SKM-1 (cell line): ENCODE measurements around the gene GFI1B.
"Not testable (repeated sequence)": the region's sequence is repeated elsewhere in the genome, so short reads cannot be mapped to it uniquely, and the experiment has no call there.

Source experiments
- DNase-seq: peaks from one replicate; lab custom pipeline; 2025; ENCODE audit not compliant: unreplicated experiment; lab: John Stamatoyannopoulos, UW

Gene GFI1B

DNA sequence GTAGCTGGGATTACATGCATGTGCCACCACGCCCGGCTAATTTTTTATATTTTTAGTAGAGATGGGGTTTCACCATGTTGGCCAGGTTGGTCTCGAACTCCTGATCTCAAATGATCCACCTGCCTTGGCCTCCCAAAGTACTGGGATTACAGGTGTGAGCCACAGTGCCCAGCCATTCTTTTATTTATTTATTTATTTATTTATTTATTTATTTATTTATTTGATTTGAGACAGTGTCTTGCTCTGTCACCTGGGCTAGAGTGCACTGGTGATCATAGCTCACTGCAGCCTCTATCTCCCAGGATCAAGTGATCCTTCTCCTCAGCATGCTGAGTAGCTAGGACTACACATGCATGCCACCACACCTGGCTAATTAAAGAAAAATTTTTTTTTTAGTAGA lies 10.6 kb upstream of the GFI1B start:
- DNase-seq = not testable (repeated sequence)

DNA sequence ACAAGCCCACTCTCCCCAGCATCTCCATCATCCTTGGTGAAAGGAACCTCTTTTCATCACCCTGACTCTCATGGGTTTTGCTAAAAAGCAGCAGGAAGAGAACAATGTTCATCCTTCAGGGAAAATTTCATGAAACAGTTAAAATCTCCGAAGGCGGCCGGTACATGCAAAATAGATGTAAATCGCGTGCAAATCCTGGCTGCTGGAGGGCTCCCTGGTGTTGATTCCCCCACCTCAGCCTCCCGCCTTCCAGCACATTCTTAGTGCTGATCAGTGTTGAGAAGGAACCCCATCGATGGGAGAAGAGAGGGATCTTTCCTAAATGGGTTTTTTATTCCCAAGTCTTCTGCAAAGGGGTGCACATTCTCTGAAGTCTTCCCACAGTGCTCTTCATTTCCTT lies 8.7 kb upstream of the GFI1B start:
- no peak for DNase-seq

DNA sequence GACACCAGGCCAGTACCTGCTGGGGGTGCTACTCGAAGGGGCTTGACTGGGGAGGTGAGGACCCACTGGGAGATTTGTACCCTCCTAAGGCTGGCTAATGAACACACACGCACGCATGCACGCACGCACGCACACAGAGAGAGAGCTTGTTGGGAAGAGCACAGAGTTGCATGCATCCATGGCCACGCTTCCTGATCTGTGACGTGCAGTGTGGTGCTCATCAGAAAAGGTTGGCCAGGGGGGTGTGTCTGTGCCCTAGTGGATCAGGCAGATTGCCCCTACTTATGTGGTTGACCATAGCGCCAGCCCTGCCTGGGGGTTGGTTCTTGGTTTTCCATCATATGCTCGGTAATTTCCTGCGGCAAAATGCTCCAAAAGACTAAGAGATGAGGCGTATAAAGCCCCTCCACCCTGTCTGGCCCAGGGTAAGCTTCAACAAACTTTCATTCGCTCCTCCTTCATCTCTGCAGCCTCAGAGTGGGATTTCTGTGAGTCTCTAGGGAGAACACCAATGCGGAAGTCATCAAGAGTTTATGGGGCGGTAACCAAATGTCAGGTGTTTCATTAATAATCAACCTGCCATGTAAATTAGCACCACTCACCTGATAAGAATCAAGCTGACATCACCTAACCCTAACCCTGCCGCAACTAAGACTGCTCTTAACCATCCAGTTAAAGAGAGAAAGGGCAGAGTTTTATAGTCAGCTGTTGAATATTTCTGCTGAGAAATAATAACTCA lies 8.0 kb upstream of the GFI1B start:
- no peak for DNase-seq

DNA sequence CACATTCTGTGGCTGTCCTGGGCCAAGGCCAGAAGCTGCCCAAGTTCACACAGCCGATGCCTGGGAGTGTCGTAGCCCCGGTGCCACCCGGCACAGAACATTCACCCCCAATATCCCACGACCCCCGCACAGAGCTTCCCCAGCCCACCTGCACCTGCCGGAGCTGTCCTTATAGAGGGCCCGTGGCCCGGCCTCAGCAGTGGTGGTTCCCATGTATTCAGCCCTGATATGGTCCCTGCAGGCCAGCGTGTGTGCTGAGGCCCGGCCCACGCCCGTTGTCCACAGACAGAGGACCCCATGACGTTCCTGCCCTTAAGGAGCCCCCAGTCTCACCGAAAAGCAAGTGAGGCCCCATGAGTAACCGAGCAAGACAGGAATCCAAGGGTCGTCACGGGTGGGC lies 5.3 kb upstream of the GFI1B start:
- DNase-seq = no peak

DNA sequence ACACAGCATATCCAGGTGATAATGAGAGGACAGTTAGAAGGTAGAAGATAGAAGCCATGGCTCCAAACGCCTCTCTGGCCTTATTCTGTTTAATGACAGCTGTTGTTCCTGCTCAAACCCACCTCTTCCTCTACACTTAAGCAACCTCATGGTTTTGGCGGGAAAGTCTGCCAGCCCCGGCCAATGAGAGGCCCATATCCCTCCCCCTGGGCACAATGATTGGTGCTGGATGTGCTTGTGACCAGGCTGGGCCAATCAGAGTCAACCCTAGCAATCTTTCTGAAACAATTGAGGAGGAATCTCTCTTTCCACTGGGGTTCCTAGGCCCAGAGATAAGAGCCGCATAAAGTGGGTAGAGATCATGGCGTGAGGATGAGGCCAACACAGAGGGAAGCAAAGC lies 4.8 kb upstream of the GFI1B start:
- no peak for DNase-seq

DNA sequence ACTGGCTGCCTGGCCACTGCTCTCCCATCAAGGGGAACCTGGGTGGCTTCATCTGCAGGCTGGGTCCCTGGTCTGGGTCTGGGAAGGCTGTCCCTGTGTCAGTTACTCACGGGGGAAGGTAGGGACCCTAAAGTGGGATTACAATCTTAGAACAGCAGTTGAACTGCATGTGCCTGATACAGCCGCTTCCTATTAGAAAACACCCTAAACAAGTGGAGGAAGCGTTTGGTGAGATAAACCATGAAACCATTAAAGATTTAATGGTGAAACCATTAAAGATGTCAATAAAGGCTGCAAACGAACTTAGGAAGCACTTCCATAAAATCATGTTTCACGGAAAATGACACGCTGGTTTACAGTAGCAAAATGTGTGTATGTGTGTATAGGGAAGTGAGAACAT lies 2.5 kb upstream of the GFI1B start:
- DNase-seq = no peak

DNA sequence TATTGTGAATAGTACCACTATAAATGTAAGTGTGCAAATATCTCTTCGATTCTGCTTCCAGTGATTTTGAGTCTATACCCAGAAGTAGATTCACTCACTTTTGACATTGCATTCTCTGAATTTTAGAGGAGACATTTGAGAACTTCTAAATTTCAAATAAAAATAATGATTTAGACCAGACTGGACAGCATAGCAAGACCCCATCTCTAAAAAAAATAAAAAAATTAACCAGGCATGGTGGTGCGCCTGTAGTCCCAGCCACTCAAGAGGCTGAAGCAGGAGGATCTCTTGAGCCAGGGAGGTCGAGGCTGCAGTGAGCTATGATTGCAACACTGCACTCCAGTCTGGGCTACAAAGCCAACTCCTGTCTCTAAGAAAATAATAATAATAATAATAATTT lies 1.9 kb upstream of the GFI1B start:
- no peak for DNase-seq

DNA sequence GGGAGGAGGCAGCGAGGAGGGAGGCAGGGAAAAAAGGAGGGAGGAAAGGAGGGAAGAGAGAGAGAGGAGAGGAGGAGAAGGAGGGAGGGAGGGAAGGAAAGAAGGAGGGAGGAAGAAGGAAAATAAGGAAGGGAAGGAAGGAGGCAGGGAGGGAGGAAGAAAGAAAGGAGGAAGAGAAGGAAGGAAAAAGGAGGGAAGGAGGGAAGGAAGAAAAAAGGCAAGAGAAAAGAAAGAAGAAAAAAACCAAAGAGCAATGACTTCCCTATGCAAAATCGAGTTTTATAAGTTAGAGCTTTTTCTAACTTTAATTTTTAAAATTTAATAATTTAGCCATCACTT lies 413 bp upstream of the GFI1B start:
- no peak for DNase-seq

DNA sequence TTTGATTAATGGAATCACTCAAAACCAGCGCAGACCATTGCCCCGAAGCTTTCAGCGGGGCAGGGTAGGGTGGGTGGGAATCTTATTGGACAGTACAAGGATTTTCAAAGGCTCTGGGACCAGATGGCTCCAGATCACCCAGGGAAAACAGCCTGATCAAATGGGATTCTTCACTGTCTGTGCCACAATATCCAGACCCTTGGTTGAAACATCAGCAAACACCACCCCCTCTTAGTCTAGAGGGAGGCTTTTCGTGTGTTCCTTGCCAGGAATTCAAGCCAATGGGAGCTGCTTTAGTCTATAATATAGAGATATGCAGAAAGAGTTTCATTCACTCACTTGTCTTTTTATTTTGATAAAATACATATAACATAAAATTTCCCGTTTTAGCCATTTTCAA lies 1.7 kb downstream of the GFI1B start:
- DNase-seq = no peak

DNA sequence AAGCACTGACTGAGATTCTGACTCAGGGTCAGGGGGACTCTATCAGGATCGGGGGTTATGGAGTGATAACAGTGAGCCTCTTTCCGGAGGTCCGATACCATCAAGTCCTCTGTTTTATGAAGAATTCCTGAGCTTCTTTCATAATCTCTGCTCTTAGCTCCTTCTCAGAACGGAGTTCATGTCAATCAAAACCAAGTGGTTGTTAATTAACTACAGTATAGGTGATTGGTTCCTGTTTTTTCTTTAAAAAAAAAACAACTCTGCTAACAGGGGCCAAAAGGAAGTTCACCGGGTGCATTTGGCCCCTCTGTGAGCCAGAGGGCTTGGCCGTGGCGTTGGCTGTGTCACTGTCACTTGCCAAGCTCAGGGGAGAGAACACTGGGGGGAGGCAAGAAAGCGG lies 4.0 kb downstream of the GFI1B start:
- DNase-seq = no peak

DNA sequence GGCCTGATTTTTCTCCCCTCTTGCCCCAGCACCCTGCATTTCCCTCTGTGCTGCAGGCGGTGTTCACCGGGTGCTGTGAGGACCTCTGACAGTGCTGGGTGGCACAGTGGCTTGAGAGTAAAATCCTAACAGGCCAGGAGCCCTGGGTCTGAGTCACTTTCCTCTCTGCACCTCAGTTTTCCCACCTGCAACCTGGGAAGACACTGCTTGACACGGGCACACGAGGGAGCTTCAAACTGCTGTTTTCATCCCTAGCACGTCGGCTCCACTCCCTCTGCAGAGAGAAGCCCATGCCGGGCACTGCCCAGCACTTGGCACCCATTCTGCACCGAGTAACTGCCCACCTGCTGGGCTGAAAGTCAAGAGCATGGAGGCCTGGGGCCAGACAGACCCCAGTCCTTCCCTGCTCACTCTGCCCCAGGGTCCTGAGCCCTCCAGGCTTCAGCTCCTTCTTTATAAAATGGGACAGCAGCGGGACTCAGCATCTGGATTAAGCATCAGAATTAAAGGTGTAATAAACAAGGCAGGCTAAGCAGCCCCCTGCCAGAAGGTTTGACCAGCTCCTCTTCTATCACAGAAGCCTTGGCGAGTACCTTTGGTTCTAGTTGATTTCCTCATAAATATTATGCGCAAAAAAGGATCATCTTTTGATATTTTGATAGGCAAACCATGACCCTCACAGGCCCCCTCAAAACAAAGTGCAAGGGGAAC lies 5.2 kb downstream of the GFI1B start:
- DNase-seq = no peak

DNA sequence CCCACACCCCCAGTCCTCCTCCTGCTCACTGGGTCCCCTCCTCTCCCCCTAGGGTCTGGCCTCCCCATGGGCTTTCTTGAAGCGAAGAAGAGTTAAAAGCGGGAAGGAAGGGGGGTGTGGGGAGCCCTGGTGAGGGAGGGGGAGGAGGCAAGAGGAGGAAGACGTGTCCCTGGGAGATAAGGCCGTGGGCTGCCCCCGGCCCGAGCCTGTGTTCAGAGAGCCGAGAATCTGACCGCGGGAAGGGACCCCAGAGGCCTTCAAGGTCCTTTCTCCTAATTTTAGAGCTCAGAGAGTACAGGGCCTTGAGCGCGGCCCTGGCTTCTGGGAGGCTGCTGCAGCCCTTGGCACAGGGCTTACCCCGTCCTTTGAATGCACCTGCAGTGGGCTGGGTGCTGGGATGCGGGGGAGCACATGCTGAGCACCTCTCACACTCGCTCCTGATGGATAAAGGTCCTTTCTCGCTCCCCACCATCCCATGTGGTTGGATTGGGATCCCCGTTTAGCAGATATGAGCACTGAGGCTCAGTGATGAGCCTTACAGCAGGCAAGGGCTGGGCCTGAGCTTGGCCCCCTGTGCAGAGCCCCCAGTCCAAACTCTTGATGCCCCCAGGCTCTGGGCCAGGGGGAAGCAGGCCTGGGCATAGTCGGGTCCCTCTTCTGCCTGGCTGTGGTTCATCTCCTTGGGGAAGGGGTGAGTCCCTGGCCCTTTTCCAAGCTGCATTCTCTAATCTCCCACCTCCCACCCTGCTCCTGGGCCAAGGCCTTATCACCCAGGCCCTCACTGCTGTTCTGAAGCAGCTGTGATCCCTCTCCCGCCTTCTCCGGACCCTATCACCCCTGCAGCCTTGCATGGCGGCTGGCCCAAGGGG lies 5.9 kb downstream of the GFI1B start:
- no peak for DNase-seq

DNA sequence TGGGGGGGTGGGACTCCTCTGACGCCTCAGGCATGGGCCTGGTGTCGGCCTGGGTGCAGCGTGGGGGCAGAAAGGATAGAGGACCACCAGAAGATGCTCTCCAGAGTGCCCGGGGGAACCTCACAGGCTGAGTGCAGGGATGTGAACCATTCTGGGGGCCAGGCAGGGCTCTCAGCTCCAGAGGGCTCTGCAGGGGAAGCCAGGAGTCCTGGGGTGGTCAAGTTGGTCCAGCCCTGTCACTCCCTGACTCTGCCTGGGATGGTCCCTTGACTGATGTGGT lies 6.5 kb downstream of the GFI1B start:
- no peak for DNase-seq

DNA sequence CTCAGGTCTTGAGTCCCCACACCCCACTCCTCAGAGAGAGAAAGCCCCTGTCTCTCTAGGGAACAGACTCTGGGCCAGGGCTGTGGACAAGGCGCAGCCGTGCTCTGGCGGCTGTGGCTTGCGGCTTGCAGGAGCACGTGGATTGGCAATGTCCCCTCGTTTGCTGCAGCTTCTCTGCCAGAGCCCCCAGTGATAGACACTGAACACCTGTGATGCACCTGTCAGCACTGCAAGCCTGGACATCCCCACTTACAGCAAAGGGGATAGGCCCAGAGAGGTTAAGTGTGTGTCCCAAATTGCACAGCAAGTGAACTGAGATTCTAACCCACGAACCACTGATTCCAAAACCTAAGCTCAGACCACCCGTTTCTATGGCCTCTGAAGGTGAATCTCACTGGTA lies 7.0 kb downstream of the GFI1B start:
- DNase-seq = no peak

DNA sequence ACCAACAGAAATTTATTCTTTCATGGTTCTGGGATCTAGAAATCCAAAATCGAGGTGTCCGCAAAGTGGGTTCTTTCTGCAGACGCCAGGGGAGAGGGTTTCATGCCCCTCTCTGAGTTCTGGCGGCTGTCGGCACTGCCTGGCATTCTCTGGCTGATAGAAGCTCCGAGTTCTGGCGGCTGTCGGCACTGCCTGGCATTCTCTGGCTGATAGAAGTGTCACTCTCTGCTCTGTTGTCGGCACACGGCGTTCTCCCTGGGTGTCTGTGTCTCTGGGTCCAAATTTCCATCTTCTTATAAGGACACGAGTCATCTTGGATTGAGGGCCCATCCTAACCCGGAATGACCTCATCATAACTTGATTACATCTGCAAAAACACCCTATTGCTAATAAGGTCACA lies 7.6 kb downstream of the GFI1B start:
- DNase-seq = no peak

DNA sequence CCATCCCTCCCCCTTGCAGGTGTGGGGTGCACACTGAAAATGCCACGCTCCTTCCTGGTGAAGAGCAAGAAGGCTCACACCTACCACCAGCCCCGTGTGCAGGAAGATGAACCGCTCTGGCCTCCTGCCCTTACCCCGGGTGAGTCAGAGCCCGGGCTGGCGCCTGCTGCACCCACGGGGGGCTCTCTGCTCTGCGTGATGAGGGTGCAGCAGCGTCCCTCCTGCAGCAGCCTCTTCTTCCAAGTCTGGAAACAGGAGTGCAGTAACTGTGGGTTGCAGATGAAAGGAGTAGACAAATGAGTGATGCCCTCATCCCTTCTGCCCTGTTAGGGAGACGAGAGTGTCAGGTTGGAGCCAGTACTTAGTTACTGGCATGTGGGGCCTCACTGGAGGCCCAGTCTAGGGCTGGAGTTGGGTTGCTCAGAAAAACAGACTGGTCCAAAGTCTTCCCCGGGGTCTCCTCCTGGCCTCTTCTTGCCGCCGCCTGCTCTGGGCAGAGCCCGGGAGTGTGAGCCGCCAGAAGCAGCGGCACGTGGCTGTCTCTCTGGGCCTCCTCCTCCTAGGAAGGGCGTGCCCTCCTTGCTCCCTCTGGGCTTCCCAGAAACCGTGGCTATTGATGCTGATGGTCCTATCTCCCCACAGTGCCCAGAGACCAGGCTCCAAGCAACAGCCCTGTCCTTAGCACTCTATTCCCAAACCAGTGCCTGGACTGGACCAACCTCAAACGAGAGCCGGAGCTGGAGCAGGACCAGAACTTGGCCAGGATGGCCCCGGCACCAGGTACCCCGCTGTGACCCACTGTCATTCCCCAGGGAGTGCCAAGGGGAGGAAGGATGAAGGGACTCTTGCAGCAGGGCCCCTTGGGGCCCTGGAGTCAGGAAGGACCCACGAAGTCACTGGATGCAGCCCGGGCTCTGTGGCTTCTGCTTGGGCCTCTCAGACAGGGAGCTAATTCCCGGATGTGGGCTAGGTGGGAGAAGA lies 8.4 kb downstream of the GFI1B start:
- DNase-seq = no peak

DNA sequence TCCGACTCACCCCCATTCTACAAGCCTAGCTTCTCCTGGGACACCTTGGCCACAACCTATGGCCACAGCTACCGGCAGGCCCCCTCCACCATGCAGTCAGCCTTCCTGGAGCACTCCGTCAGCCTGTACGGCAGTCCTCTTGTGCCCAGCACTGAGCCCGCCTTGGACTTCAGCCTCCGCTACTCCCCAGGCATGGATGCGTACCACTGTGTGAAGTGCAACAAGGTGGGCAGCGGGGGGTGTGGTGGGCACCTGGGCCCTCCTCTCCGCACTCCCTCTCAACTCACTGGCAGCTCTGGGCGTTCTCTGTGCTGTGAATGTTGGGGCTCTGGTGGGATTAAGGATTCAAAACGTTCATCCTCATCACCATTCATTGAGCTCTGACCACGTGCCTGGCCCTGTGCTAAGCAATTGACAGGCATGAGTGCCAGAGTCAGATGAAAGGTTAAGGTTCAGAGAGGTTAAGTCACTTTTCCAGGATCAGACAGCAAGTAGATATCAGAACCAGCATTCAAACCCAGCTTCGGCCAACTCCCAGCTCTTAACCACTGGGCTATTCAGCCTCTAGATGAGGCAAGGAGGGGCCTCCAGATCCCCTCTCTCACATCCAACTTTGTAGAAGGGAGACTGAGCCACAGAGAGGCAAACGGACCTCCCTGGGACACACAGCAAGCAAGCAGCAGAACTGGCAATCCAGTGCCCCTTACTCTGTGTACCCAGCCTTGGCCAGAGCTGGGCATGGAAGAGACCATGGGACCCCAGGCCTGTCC lies 9.9 kb downstream of the GFI1B start:
- DNase-seq = no peak

DNA sequence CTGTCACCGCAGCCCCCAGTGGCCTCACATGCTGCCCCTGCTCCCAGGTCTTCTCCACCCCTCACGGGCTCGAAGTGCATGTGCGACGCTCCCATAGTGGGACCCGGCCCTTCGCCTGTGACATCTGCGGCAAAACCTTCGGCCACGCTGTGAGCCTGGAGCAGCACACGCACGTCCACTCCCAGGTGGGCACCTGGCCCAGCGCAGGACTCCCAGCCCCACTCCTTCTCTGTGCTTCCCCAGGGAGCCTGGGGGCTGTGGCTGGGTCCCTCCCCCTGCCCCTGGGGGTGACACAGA lies 10.5 kb downstream of the GFI1B start:
- DNase-seq = no peak

DNA sequence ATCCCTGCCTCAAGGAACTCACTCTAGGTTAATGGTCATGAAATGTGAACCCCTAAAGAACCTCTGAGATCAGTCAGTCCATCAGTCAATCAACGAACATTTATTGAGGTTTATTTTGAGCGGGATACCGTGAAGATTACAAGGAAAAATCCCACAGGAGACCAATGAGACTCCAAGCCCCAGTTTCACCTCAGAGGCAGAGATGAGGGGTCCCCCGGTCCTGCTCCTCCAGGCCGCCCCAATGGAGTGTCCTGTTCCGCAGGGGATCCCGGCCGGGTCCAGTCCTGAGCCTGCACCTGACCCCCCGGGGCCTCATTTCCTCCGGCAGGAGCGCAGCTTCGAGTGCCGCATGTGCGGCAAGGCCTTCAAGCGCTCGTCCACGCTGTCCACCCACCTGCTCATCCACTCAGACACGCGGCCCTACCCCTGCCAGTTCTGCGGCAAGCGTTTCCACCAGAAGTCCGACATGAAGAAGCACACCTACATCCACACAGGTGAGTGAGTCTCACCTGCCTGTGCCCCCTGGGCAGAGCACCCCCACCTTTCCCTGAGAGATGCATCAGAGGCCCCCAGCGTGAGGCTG lies 11.0 kb downstream of the GFI1B start:
- DNase-seq = no peak

DNA sequence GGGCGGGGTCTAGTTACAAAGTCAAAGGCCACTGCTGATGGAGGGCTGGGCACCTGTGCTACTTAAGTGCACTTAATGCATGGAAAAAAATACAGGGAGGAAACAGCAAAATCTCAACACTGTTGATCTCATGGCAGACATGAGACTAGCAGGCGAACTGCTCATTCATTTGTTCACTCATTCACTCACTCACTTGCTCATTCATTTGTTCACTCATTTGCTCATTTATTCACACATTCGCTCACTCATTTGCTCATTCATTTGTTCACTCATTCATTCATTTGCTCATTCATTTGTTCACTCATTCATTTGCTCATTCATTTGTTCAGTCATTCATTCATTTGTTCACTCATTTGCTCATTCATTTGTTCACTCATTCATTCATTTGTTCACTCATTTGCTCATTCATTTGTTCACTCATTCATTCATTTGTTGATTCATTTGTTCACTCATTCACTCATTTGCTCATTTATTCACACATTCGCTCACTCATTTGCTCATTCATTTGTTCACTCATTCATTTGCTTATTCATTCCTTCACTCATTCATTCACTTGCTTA lies 11.6 kb downstream of the GFI1B start:
- not testable (repeated sequence) for DNase-seq
